Uterus (tissue), 2 donors: ENCODE results near the gene DHRS7B.

Experiments used
- CTCF ChIP-seq, 4 experiments: fragments of 200-600 bp in 2 of 4; fragments of 450-650 bp in 2 of 4; sonication (generic) in 2 of 4; IDR thresholded peaks; one replicate each; pipeline ENCODE4 v1.5.1; 2016 to 2019; ENCODE audit warnings: antibody characterized with exemption in 4 of 4, mild to moderate bottlenecking in 2 of 4, moderate library complexity in 1 of 4
- POLR2A ChIP-seq, 2 donors: fragments of 450-650 bp; IDR thresholded peaks; one replicate each; pipeline ENCODE4 v1.6.1; 2016; ENCODE audit warnings: antibody characterized with exemption in 2 of 2, mild to moderate bottlenecking in 1 of 2, moderate library complexity in 1 of 2

GRCh38 chr17:21199856-21200255 is 73.1 kb downstream of the DHRS7B start:
- TF ChIP-seq CTCF (IDR thresholded peaks at IDR 0.05) (no peak), POLR2A (IDR thresholded peaks at IDR 0.05) (no peak)
